ENCODE results near the gene PAX7.

The PAX7 gene

GRCh38 chr1:18697541-18697940 lies 66.9 kb downstream of the PAX7 start:
- Histone ChIP-seq H3K36me3 (replicated peaks; ENCODE audit: low read depth, low read length) (no peaks in the 10 kb centered on the region), H2AFZ (ENCODE audit: low read depth, low read length) (no peak overlapping the region), H3K4me2 (ENCODE audit: low read length) (no peak overlapping the region), H3K27me3 (ENCODE audit: low read depth, low read length) (no peaks in the 10 kb centered on the region; the same call in 1 of the 2 replicates), H4K20me1 (ENCODE audit: insufficient read depth, low read length) (no peaks in the 10 kb centered on the region), H3K79me2 (ENCODE audit: low read length) (no peaks in the 10 kb centered on the region), H3K9me3 (ENCODE audit: insufficient read depth, low read length) (no peaks in the 10 kb centered on the region), H3K27ac (ENCODE audit: low read length) (no peak overlapping the region), H3K4me1 (ENCODE audit: low read length) (no peaks in the 10 kb centered on the region), H3K4me3 (ENCODE audit: low read length) (no peak overlapping the region), H3K9ac (ENCODE audit: low read length) (no peak overlapping the region)
- TF ChIP-seq CTCF (IDR thresholded peaks at IDR 0.05; ENCODE audit: low read depth, low read length) (no peak), EZH2phosphoT487 (IDR thresholded peaks at IDR 0.05; ENCODE audit: low read depth) (no peak)

GRCh38 chr1:18700530-18700929 lies 69.9 kb downstream of the PAX7 start:
- H3K79me2 ChIP-seq (ENCODE audit: low read length), result no peaks in the 10 kb centered on the region
- no peaks in the 10 kb centered on the region for H4K20me1 ChIP-seq (ENCODE audit: insufficient read depth, low read length)
- no peak overlapping the region for H3K9ac ChIP-seq (ENCODE audit: low read length)
- no peak overlapping the region for H3K27ac ChIP-seq (ENCODE audit: low read length)
- no peak overlapping the region for H3K4me3 ChIP-seq (ENCODE audit: low read length)
- TF ChIP-seq CTCF (IDR thresholded peaks at IDR 0.05; ENCODE audit: low read depth, low read length), result no peak
- TF ChIP-seq EZH2phosphoT487 (IDR thresholded peaks at IDR 0.05; ENCODE audit: low read depth), result no peak
- no peak overlapping the region for H3K4me2 ChIP-seq (ENCODE audit: low read length)
- H3K27me3 ChIP-seq (ENCODE audit: low read depth, low read length), result no peaks in the 10 kb centered on the region; the same call in 1 of the 2 replicates
- H3K36me3 ChIP-seq (replicated peaks; ENCODE audit: low read depth, low read length), result no peaks in the 10 kb centered on the region
- no peak overlapping the region for H2AFZ ChIP-seq (ENCODE audit: low read depth, low read length)
- no peaks in the 10 kb centered on the region for H3K9me3 ChIP-seq (ENCODE audit: insufficient read depth, low read length)
- no peaks in the 10 kb centered on the region for H3K4me1 ChIP-seq (ENCODE audit: low read length)

- Histone ChIP-seq H3K27ac (ENCODE audit: low read length) (no peak overlapping the region), H2AFZ (ENCODE audit: low read depth, low read length) (no peak overlapping the region), H3K9me3 (ENCODE audit: insufficient read depth, low read length) (no peaks in the 10 kb centered on the region), H4K20me1 (ENCODE audit: insufficient read depth, low read length) (no peaks in the 10 kb centered on the region), H3K79me2 (ENCODE audit: low read length) (no peaks in the 10 kb centered on the region), H3K4me1 (ENCODE audit: low read length) (no peaks in the 10 kb centered on the region), H3K27me3 (ENCODE audit: low read depth, low read length) (no peaks in the 10 kb centered on the region; the same call in 1 of the 2 replicates), H3K9ac (ENCODE audit: low read length) (no peak overlapping the region), H3K4me3 (ENCODE audit: low read length) (no peak overlapping the region), H3K36me3 (replicated peaks; ENCODE audit: low read depth, low read length) (no peaks in the 10 kb centered on the region), H3K4me2 (ENCODE audit: low read length) (no peak overlapping the region)
- TF ChIP-seq EZH2phosphoT487 (IDR thresholded peaks at IDR 0.05; ENCODE audit: low read depth) (no peak), CTCF (IDR thresholded peaks at IDR 0.05; ENCODE audit: low read depth, low read length) (no peak)
Observed at GRCh38 chr1:18701183-18701582, 70.5 kb downstream of the PAX7 start.

- H2AFZ ChIP-seq (ENCODE audit: low read depth, low read length), result no peak overlapping the region
- no peaks in the 10 kb centered on the region for H3K4me1 ChIP-seq (ENCODE audit: low read length)
- H3K27me3 ChIP-seq (ENCODE audit: low read depth, low read length), result no peaks in the 10 kb centered on the region; the same call in 1 of the 2 replicates
- no peaks in the 10 kb centered on the region for H4K20me1 ChIP-seq (ENCODE audit: insufficient read depth, low read length)
- H3K9ac ChIP-seq (ENCODE audit: low read length), result no peak overlapping the region
- no peaks in the 10 kb centered on the region for H3K79me2 ChIP-seq (ENCODE audit: low read length)
- no peak overlapping the region for H3K27ac ChIP-seq (ENCODE audit: low read length)
- TF ChIP-seq EZH2phosphoT487 (IDR thresholded peaks at IDR 0.05; ENCODE audit: low read depth) (no peak), CTCF (IDR thresholded peaks at IDR 0.05; ENCODE audit: low read depth, low read length) (no peak)
- no peaks in the 10 kb centered on the region for H3K9me3 ChIP-seq (ENCODE audit: insufficient read depth, low read length)
- no peak overlapping the region for H3K4me2 ChIP-seq (ENCODE audit: low read length)
- no peaks in the 10 kb centered on the region for H3K36me3 ChIP-seq (replicated peaks; ENCODE audit: low read depth, low read length)
- no peak overlapping the region for H3K4me3 ChIP-seq (ENCODE audit: low read length)
Observed at GRCh38 chr1:18703041-18703621, 72.5 kb downstream of the PAX7 start.
